GM19193 (cell line): Measurements from ENCODE around the gene GET4.

ENCODE experiments used
- POLR2A ChIP-seq: IDR thresholded peaks from 4 replicates; pipeline ENCODE4 v1.6.1; 2011; ENCODE audit not compliant: insufficient read depth, insufficient read length; ENCODE audit errors: extremely low read depth

GET4 gene

GRCh38 chr7:907158-907980 lies 31.0 kb downstream of the GET4 start:
- TF ChIP-seq POLR2A = no peak

GRCh38 chr7:908159-908581 lies 31.8 kb downstream of the GET4 start:
- no peak for TF ChIP-seq POLR2A

GRCh38 chr7:909358-910329 lies 33.3 kb downstream of the GET4 start:
- TF ChIP-seq POLR2A = peak; percentile 14

GRCh38 chr7:910441-910861 lies 34.1 kb downstream of the GET4 start:
- TF ChIP-seq POLR2A = no peak

- no peak for TF ChIP-seq POLR2A
Observed at GRCh38 chr7:910931-911431, 34.6 kb downstream of the GET4 start.

- TF ChIP-seq POLR2A = no peak
Observed at GRCh38 chr7:911791-912480, 35.6 kb downstream of the GET4 start.

- TF ChIP-seq POLR2A = no peak
Observed at GRCh38 chr7:913736-914520, 37.6 kb downstream of the GET4 start.

- no peak for TF ChIP-seq POLR2A
Observed at GRCh38 chr7:914521-915194, 38.3 kb downstream of the GET4 start.

GRCh38 chr7:915291-916218 lies 39.2 kb downstream of the GET4 start:
- no peak for TF ChIP-seq POLR2A

- no peak for TF ChIP-seq POLR2A
Observed at GRCh38 chr7:916291-916941, 40.1 kb downstream of the GET4 start.

- no peak for TF ChIP-seq POLR2A
Observed at GRCh38 chr7:917255-918117, 41.1 kb downstream of the GET4 start.
